IPS-20b (cell line): Measurements from ENCODE around the gene AZI2.

Source experiments
- H3K27ac ChIP-seq: one replicate; pipeline ENCODE4 v1.5.1; 2013; ENCODE audit warnings: low read length
- H3K27me3 ChIP-seq: 2 replicates; pipeline ENCODE4 v1.6.1; 2013; ENCODE audit warnings: mild to moderate bottlenecking, low read length, inconsistent platforms; ENCODE audit not compliant: insufficient read depth
- H3K36me3 ChIP-seq: 2 replicates; pipeline ENCODE4 v1.6.1; 2013; ENCODE audit warnings: low read depth, mild to moderate bottlenecking, inconsistent platforms, low read length, moderate library complexity; ENCODE audit not compliant: insufficient read depth
- H3K4me1 ChIP-seq: 2 replicates; pipeline ENCODE4 v1.6.1; 2013; ENCODE audit warnings: mild to moderate bottlenecking, control low read depth, inconsistent platforms, low read length, moderate library complexity; ENCODE audit not compliant: insufficient read depth
- H3K4me3 ChIP-seq: 2 replicates; pipeline ENCODE4 v1.5.1; 2013; ENCODE audit warnings: mild to moderate bottlenecking, low read length, inconsistent platforms
- H3K9ac ChIP-seq: 2 replicates; pipeline ENCODE4 v1.6.1; 2013; ENCODE audit warnings: low read depth, mild to moderate bottlenecking, inconsistent platforms, low read length, moderate library complexity
- H3K9me3 ChIP-seq: 2 replicates; pipeline ENCODE4 v1.6.1; 2013; ENCODE audit warnings: mild to moderate bottlenecking, low read depth, low read length, inconsistent platforms; ENCODE audit not compliant: insufficient read depth

The AZI2 gene

GRCh38 chr3:28273837-28274236 lies 74.8 kb downstream of the AZI2 start:
- H3K4me3 ChIP-seq: no peak overlapping the region
- H3K9me3 ChIP-seq: peaks cover 13% of the 10 kb centered on the region; the same call in 1 of the 2 replicates
- no peaks in the 10 kb centered on the region for H3K27me3 ChIP-seq
- H3K4me1 ChIP-seq: no peaks in the 10 kb centered on the region
- H3K27ac ChIP-seq: no peak overlapping the region
- H3K9ac ChIP-seq: no peak overlapping the region
- peaks cover 9% of the 10 kb centered on the region for H3K36me3 ChIP-seq
